ENCODE measurements around the gene TPGS2. TPM values are rescaled to one million over a fixed set of nuclear protein-coding genes. Genes with fewer than 3 reads are reported as not detected.

The TPGS2 gene
- total RNA-seq, 4 donors from 2014 or later, result 53.7 to 130 (median 95.6) TPM

DNA sequence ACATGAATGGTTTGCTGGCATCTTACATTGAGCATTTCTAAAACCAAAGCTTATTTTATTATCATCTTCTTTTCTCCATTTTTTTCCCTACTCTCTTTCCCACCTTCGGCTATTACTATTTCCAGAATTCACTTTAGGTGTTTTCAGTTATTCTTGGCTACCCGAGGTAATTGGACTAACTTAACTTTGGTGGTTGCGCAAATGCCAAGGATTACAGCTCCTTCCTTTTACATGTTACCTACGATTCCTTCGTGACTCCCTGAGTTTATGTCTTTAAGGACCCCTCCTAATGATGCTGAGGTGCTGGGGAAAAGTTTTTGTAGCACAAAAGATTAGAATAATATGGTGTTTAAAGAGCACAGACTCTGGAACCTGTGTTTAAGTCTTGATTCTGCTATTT lies 14.4 kb upstream of the TPGS2 start:
- 89 to 91% methylated on average over 5 of the region's 5 CpGs for WGBS, 2 donors (ENCODE audit: low coverage in 1 of 2)
- Histone ChIP-seq H3K4me3 (no peak overlapping the region), H3K27ac (no peak overlapping the region), H3K36me3 (peaks cover 0 to 4% (median 0%) of the 10 kb centered on the region in 4 donors), H3K9me3 (no peaks in the 10 kb centered on the region), H3K27me3 (no peaks in the 10 kb centered on the region), H3K4me1 (no peaks in the 10 kb centered on the region)
- TF ChIP-seq POLR2AphosphoS5 (IDR thresholded peaks at IDR 0.05) (no peak), CTCF (IDR thresholded peaks at IDR 0.05) (no peak), POLR2A (IDR thresholded peaks at IDR 0.05) (no peak), EP300 (IDR thresholded peaks at IDR 0.05; ENCODE audit: low read depth) (no peak)
- intact Hi-C loops (cut with DNase I; ENCODE audit: low total_unique reads), result no loop called here
- in situ Hi-C loops (cut with MboI; ENCODE audit: low pct_ligation_motif_present in 1 of 4, low pct_unique_long_range_greater_than_20kb in 1 of 4, low sequenced_read_pairs in 3 of 4), result no loop called here
- no peak for DNase-seq

GRCh38 chr18:36839835-36840234 lies 11.0 kb upstream of the TPGS2 start:
- Histone ChIP-seq H3K4me1 (no peaks in the 10 kb centered on the region), H3K4me3 (no peak overlapping the region), H3K36me3 (peaks cover 0 to 4% (median 0%) of the 10 kb centered on the region in 4 donors), H3K27me3 (no peaks in the 10 kb centered on the region), H3K27ac (no peak overlapping the region), H3K9me3 (no peaks in the 10 kb centered on the region)
- intact Hi-C loops (cut with DNase I; ENCODE audit: low total_unique reads) (no loop called here), in situ Hi-C loops (cut with MboI; ENCODE audit: low pct_ligation_motif_present in 1 of 4, low pct_unique_long_range_greater_than_20kb in 1 of 4, low sequenced_read_pairs in 3 of 4) (no loop called here)
- DNase-seq, result no peak
- 95 to 100% methylated on average over 1 to 4 of the region's 4 CpGs for WGBS, 2 donors (ENCODE audit: low coverage in 1 of 2)
- no peak for TF ChIP-seq POLR2A (IDR thresholded peaks at IDR 0.05)
- no peak for TF ChIP-seq EP300 (IDR thresholded peaks at IDR 0.05; ENCODE audit: low read depth)

DNA sequence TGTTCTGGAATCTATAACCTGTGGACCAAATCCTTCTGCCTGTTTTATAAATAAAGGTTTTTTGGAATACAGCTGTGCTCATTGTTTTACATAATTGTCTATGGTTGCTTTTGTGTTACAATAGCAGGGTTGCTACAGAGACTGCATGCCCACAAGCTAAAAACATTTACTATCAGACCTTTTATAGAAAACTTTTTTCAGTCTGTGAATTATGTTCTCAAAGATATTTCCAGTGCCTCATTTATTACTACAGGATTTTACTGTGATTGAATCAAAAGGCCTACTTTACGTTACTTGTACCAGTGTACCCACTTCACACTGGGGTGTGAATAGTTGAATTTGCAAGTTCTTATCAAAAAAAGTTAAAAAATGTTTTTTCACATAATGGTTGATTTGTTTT lies 7.1 kb upstream of the TPGS2 start:
- Histone ChIP-seq H3K9me3 (no peaks in the 10 kb centered on the region), H3K36me3 (peaks cover 0 to under 1% (median 0%) of the 10 kb centered on the region in 4 donors), H3K4me1 (no peaks in the 10 kb centered on the region), H3K4me3 (no peak overlapping the region), H3K27me3 (no peaks in the 10 kb centered on the region), H3K27ac (no peak overlapping the region)
- 91 to 98% methylated on average over 1 of the region's 1 CpG for WGBS, 2 donors (ENCODE audit: low coverage in 1 of 2)
- intact Hi-C loops (cut with DNase I; ENCODE audit: low total_unique reads), result no loop called here
- DNase-seq, result no peak
- TF ChIP-seq POLR2AphosphoS5 (IDR thresholded peaks at IDR 0.05), result no peak
- TF ChIP-seq POLR2A (IDR thresholded peaks at IDR 0.05), result no peak
- no peak for TF ChIP-seq CTCF (IDR thresholded peaks at IDR 0.05)
- TF ChIP-seq EP300 (IDR thresholded peaks at IDR 0.05; ENCODE audit: low read depth), result no peak
- in situ Hi-C loops (cut with MboI; ENCODE audit: low pct_ligation_motif_present in 1 of 4, low pct_unique_long_range_greater_than_20kb in 1 of 4, low sequenced_read_pairs in 3 of 4), result no loop called here

DNA sequence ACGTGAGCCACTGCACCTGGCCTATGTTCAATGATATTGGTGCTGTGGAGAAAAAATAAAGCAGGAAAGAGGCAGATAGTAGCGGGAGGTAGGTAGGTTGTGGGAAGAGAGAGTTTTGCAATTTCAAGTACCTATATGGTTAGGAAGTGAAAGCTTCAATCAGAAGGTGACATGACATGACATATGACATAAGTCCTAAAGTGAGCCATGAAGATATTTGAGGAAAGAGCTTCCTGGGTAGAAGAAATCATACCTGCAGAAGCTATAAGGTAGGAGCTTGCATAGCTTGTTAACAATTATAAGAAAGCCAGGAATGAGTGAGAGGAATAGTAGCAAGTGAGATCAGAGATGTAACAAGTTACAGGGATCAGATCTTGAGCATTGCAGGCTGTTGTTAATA lies 4.3 kb upstream of the TPGS2 start:
- H3K9me3 ChIP-seq, result no peaks in the 10 kb centered on the region
- no peak for TF ChIP-seq POLR2A (IDR thresholded peaks at IDR 0.05)
- TF ChIP-seq EP300 (IDR thresholded peaks at IDR 0.05; ENCODE audit: low read depth), result no peak
- TF ChIP-seq CTCF (IDR thresholded peaks at IDR 0.05), result no peak
- TF ChIP-seq POLR2AphosphoS5 (IDR thresholded peaks at IDR 0.05), result no peak
- intact Hi-C loops (cut with DNase I; ENCODE audit: low total_unique reads) (no loop called here), in situ Hi-C loops (cut with MboI; ENCODE audit: low pct_ligation_motif_present in 1 of 4, low pct_unique_long_range_greater_than_20kb in 1 of 4, low sequenced_read_pairs in 3 of 4) (no loop called here)
- H3K4me3 ChIP-seq, result no peak overlapping the region
- no peaks in the 10 kb centered on the region for H3K36me3 ChIP-seq
- WGBS, 2 donors (ENCODE audit: low coverage in 1 of 2), result 91 to 100% methylated on average over 2 of the region's 2 CpGs
- peaks cover 5 to 12% (median 8%) of the 10 kb centered on the region in 4 donors for H3K4me1 ChIP-seq
- H3K27ac ChIP-seq, result no peak overlapping the region
- H3K27me3 ChIP-seq, result no peaks in the 10 kb centered on the region
- DNase-seq, result no peak

- no peak for TF ChIP-seq POLR2A (IDR thresholded peaks at IDR 0.05)
- no peak for TF ChIP-seq EP300 (IDR thresholded peaks at IDR 0.05; ENCODE audit: low read depth)
- TF ChIP-seq POLR2AphosphoS5 (IDR thresholded peaks at IDR 0.05), result no peak
- no peak for TF ChIP-seq CTCF (IDR thresholded peaks at IDR 0.05)
- WGBS, 2 donors (ENCODE audit: low coverage in 1 of 2), result 14 to 16% methylated on average over 1 of the region's 1 CpG
- Histone ChIP-seq H3K36me3 (no peaks in the 10 kb centered on the region), H3K9me3 (no peaks in the 10 kb centered on the region), H3K4me3 (no peak overlapping the region), H3K27ac (no peak overlapping the region), H3K27me3 (no peaks in the 10 kb centered on the region), H3K4me1 (peaks cover 9 to 22% (median 14%) of the 10 kb centered on the region in 4 donors)
- in situ Hi-C loops (cut with MboI; ENCODE audit: low pct_ligation_motif_present in 1 of 4, low pct_unique_long_range_greater_than_20kb in 1 of 4, low sequenced_read_pairs in 3 of 4), result no loop called here
- intact Hi-C loops (cut with DNase I; ENCODE audit: low total_unique reads), result no loop called here
- no peak for DNase-seq
Measured at GRCh38 chr18:36831139-36831538, 2.3 kb upstream of the TPGS2 start.
